H1 (cell line): Measurements from ENCODE around the gene TRAK1. TPM values are rescaled to one million over a fixed set of nuclear protein-coding genes. Genes with fewer than 3 reads are reported as not detected.
A peak's percentile ranks its signal among the peaks of the same experiment; 100 is the strongest.

ENCODE experiments used
- CTCF ChIA-PET: fragments of 300-600 bp; sonication (Branson Sonifier 250); formaldehyde crosslinking; loops from one replicate; lab custom pipeline; 2021; ENCODE audit not compliant: partially characterized antibody; lab: Charles Lee
- POLR2A ChIA-PET: fragments of 300-600 bp; sonication (Branson Sonifier 250); formaldehyde crosslinking; loops from one replicate; lab custom pipeline; 2021; ENCODE audit warnings: inconsistent platforms; ENCODE audit not compliant: partially characterized antibody; lab: Charles Lee
- DNase-seq, 2 experiments: peaks; one replicate each; pipeline versions ENCODE4 v3.0.0 to v3.0.0-alpha.2; 2010 to 2022; ENCODE audit warnings: low spot score in 2 of 2, low read depth in 1 of 2, mixed read lengths in 1 of 2
- FAIRE-seq: peaks from 2 replicates; lab custom pipeline; 2011; peaks lifted over from hg19 to GRCh38; lab: Jason Lieb, UNC
- H2AFZ ChIP-seq: 2 replicates; pipeline ENCODE4 v1.8.1; 2012; ENCODE audit warnings: low read length, inconsistent platforms
- H2AK5ac ChIP-seq: 2 replicates; pipeline ENCODE4 v1.6.1; 2013; ENCODE audit warnings: low read depth, low read length
- H2BK120ac ChIP-seq: replicated peaks from 2 replicates; pipeline ENCODE3; 2013; ENCODE audit warnings: low read depth, low read length, inconsistent platforms
- H2BK12ac ChIP-seq: 2 replicates; pipeline ENCODE4 v1.6.1; 2013; ENCODE audit warnings: low read depth, low read length
- H2BK15ac ChIP-seq: 2 replicates; pipeline ENCODE4 v1.6.1; 2013; ENCODE audit warnings: low read length
- H2BK20ac ChIP-seq: 2 replicates; pipeline ENCODE4 v1.6.1; 2013; ENCODE audit warnings: low read length
- H2BK5ac ChIP-seq: 2 replicates; pipeline ENCODE4 v1.6.1; 2013; ENCODE audit warnings: low read depth, low read length
- H3K14ac ChIP-seq: 2 replicates; pipeline ENCODE4 v1.6.1; 2013; ENCODE audit warnings: inconsistent platforms; ENCODE audit not compliant: insufficient read length
- H3K18ac ChIP-seq: 2 replicates; pipeline ENCODE4 v1.6.1; 2013; ENCODE audit warnings: low read length; ENCODE audit errors: extremely low read depth
- H3K23ac ChIP-seq: 2 replicates; pipeline ENCODE4 v1.6.1; 2013; ENCODE audit warnings: inconsistent platforms; ENCODE audit not compliant: insufficient read length
- H3K23me2 ChIP-seq: 2 replicates; pipeline ENCODE4 v1.6.1; 2013; ENCODE audit warnings: low read depth, low read length
- H3K27ac ChIP-seq: 2 replicates; pipeline ENCODE4 v1.6.1; 2011; ENCODE audit warnings: low read depth, low read length, inconsistent platforms
- H3K27me3 ChIP-seq, 4 experiments: replicated peaks in 1 of 4; 1 replicate in 1 of 4; 2 replicates in 3 of 4; pipeline versions ENCODE4 v1.6.1 to v1.8.1; 2011 to 2013; ENCODE audit warnings: low read length in 3 of 4, mild to moderate bottlenecking in 3 of 4, inconsistent platforms in 2 of 4, mixed read lengths in 2 of 4, moderate library complexity in 1 of 4; ENCODE audit not compliant: control insufficient read depth in 3 of 4, insufficient read depth in 3 of 4; ENCODE audit errors: extremely low read depth in 1 of 4
- H3K36me3 ChIP-seq, 4 experiments: 2 replicates each; pipeline versions ENCODE4 v1.6.1 to v1.8.1; 2011 to 2013; ENCODE audit warnings: mild to moderate bottlenecking in 4 of 4, low read length in 3 of 4, moderate library complexity in 2 of 4, control low read depth in 1 of 4, inconsistent platforms in 1 of 4; ENCODE audit not compliant: insufficient read depth in 4 of 4, control insufficient read depth in 2 of 4
- H3K4ac ChIP-seq: replicated peaks from 2 replicates; pipeline ENCODE3; 2013; ENCODE audit warnings: low read length, low read depth, mixed read lengths, inconsistent platforms; ENCODE audit not compliant: insufficient read length
- H3K4me1 ChIP-seq, 4 experiments: replicated peaks in 1 of 4; 1 replicate in 1 of 4; 2 replicates in 3 of 4; pipeline versions ENCODE4 v1.6.1 to v1.8.1; 2011 to 2013; ENCODE audit warnings: low read length in 3 of 4, inconsistent platforms in 2 of 4, mixed read lengths in 1 of 4; ENCODE audit not compliant: insufficient read depth in 4 of 4, control insufficient read depth in 3 of 4
- H3K4me2 ChIP-seq, 2 experiments: 2 replicates each; pipeline versions ENCODE4 v1.6.1 to v1.8.1; 2011 to 2013; ENCODE audit warnings: low read depth in 2 of 2, low read length in 2 of 2, control low read depth in 1 of 2, inconsistent platforms in 1 of 2, mild to moderate bottlenecking in 1 of 2; ENCODE audit not compliant: insufficient read depth in 1 of 2
- H3K4me3 ChIP-seq, 4 experiments: fragments of 200-600, 300-600 bp in 1 of 4; sonication (generic), shearing (Covaris generic), sonication (Bioruptor Twin) in 1 of 4; 2 replicates each; pipeline versions ENCODE4 v1.5.1 to v1.8.1; 2011 to 2016; ENCODE audit warnings: low read length in 4 of 4, low read depth in 3 of 4, control low read depth in 2 of 4, inconsistent platforms in 2 of 4, mild to moderate bottlenecking in 2 of 4, mixed read lengths in 1 of 4, moderate library complexity in 1 of 4; ENCODE audit not compliant: insufficient read depth in 2 of 4; ENCODE audit errors: extremely low read depth in 1 of 4
- H3K56ac ChIP-seq: replicated peaks from 2 replicates; pipeline ENCODE3; 2013; ENCODE audit warnings: low read depth, mild to moderate bottlenecking, mixed read lengths, low read length, inconsistent platforms; ENCODE audit not compliant: insufficient read length
- H3K79me1 ChIP-seq: 2 replicates; pipeline ENCODE4 v1.6.1; 2013; ENCODE audit warnings: low read depth, low read length, control low read depth
- H3K79me2 ChIP-seq, 2 experiments: 2 replicates each; pipeline versions ENCODE4 v1.6.1 to v1.8.1; 2012 to 2013; ENCODE audit warnings: low read length in 2 of 2, mild to moderate bottlenecking in 2 of 2, inconsistent platforms in 1 of 2; ENCODE audit not compliant: insufficient read depth in 2 of 2, control insufficient read depth in 1 of 2
- H3K9ac ChIP-seq, 4 experiments: replicated peaks in 1 of 4; 1 replicate in 1 of 4; 2 replicates in 3 of 4; pipeline versions ENCODE4 v1.6.1 to v1.8.1; 2011 to 2013; ENCODE audit warnings: low read depth in 3 of 4, low read length in 3 of 4, control low read depth in 2 of 4, mild to moderate bottlenecking in 2 of 4, moderate library complexity in 2 of 4, inconsistent platforms in 1 of 4; ENCODE audit errors: extremely low read depth in 1 of 4
- H3K9me3 ChIP-seq, 2 experiments: 2 replicates each; pipeline versions ENCODE4 v1.6.1 to v1.8.1; 2012 to 2013; ENCODE audit warnings: mild to moderate bottlenecking in 2 of 2, moderate library complexity in 2 of 2, control low read depth in 1 of 2, inconsistent platforms in 1 of 2, low read depth in 1 of 2, low read length in 1 of 2, mixed read lengths in 1 of 2; ENCODE audit not compliant: insufficient read depth in 2 of 2
- H4K20me1 ChIP-seq, 2 experiments: replicated peaks in 1 of 2; 2 replicates each; pipeline versions ENCODE3 to v1.8.1; 2011 to 2013; ENCODE audit warnings: inconsistent platforms in 2 of 2, low read length in 2 of 2, mild to moderate bottlenecking in 1 of 2; ENCODE audit not compliant: insufficient read depth in 2 of 2, control insufficient read depth in 1 of 2
- H4K5ac ChIP-seq: 2 replicates; pipeline ENCODE4 v1.6.1; 2013; ENCODE audit warnings: low read length, low read depth, mixed read lengths, inconsistent platforms; ENCODE audit not compliant: insufficient read length
- H4K8ac ChIP-seq: 2 replicates; pipeline ENCODE4 v1.8.0; 2013; ENCODE audit warnings: mild to moderate bottlenecking, moderate library complexity, low read length, inconsistent platforms; ENCODE audit not compliant: insufficient read depth; ENCODE audit errors: extremely low read depth
- H4K91ac ChIP-seq: replicated peaks from 2 replicates; pipeline ENCODE3; 2013; ENCODE audit warnings: low read length, mixed read lengths, inconsistent platforms; ENCODE audit not compliant: insufficient read length
- ATF2 ChIP-seq: IDR thresholded peaks from 2 replicates; pipeline ENCODE4 v1.6.1; 2012; ENCODE audit warnings: low read length, inconsistent platforms
- JUN ChIP-seq: IDR thresholded peaks from 2 replicates; pipeline ENCODE4 v1.6.1; 2011; ENCODE audit warnings: low read depth, mild to moderate bottlenecking, improper control_type of control experiment, low read length
- KDM1A ChIP-seq: fragments of 200-600, 300-600 bp; sonication (generic); IDR thresholded peaks from 2 replicates; pipeline ENCODE4 v1.7.1; 2016; ENCODE audit warnings: mild to moderate bottlenecking, low read length, borderline replicate concordance
- PHF8 ChIP-seq: fragments of 200-600 bp; sonication (generic); conservative IDR thresholded peaks from 2 replicates; pipeline ENCODE4 v1.7.1; 2012; ENCODE audit warnings: low read depth, mild to moderate bottlenecking, inconsistent platforms, low read length, moderate library complexity
- RBBP5 ChIP-seq: IDR thresholded peaks from 2 replicates; pipeline ENCODE4 v1.7.1; 2012; ENCODE audit warnings: low read depth, mild to moderate bottlenecking, inconsistent platforms, low read length, moderate library complexity, borderline replicate concordance
- SP1 ChIP-seq: IDR thresholded peaks from 2 replicates; pipeline ENCODE4 v1.6.1; 2011; ENCODE audit warnings: low read depth, low read length
- SP4 ChIP-seq: IDR thresholded peaks from 2 replicates; pipeline ENCODE4 v1.6.1; 2012; ENCODE audit warnings: low read length, inconsistent platforms
- YY1 ChIP-seq: IDR thresholded peaks from 2 replicates; pipeline ENCODE4 v1.6.1; 2011; ENCODE audit warnings: low read depth, mild to moderate bottlenecking, low read length
- WGBS, 2 experiments: shearing (Covaris generic) in 1 of 2; methylation state at CpG; one replicate each; pipeline versions ENCODE4 v1.1.6 to v1.1.7; 2013 to 2015; ENCODE audit warnings: low lambda C conversion rate in 2 of 2, mixed read lengths in 2 of 2, inconsistent platforms in 1 of 2, low coverage in 1 of 2, missing lambda C conversion rate in 1 of 2; ENCODE audit not compliant: insufficient replicate concordance in 2 of 2, insufficient coverage in 1 of 2, insufficient read length in 1 of 2; ENCODE audit errors: extremely low coverage in 1 of 2, missing lambda C conversion rate in 1 of 2; 5-methylcytosine and 5-hydroxymethylcytosine counted together
- polyA plus RNA-seq, 7 experiments: library from polyadenylated mRNA; depleted of rRNA in 3 of 7; stranded (reverse) in 5 of 7; unstranded in 2 of 7; fragments of >200 nt in 5 of 7; fragments of 200-250 nt in 2 of 7; gene quantifications; 1 replicate in 5 of 7; 2 replicates in 1 of 7; 4 replicates in 1 of 7; pipeline versions ENCODE4 v1.2.1 to v1.2.3, GENCODE V29; 2011 to 2013; ENCODE audit warnings: missing spikeins in 2 of 7, mixed read lengths in 2 of 7
- total RNA-seq: library from RNA; stranded (reverse); fragmentation: NEBNext Ultra II Directional; extraction: Animal tissue kit (Norgen Biotek cat#: 25700); gene quantifications from 2 replicates; pipeline ENCODE4 v1.2.1, GENCODE V29; 2021

Gene TRAK1
- total and polyA plus RNA-seq, 2 of the 8 experiments (the other 6 are each of a cell fraction or from before 2014, with no cell fraction given) = 21.3 to 32.7 TPM

- H3K79me2 ChIP-seq = no peaks in the 10 kb centered on the region
- no peak for TF ChIP-seq PHF8
- TF ChIP-seq KDM1A = no peak
- TF ChIP-seq RBBP5 = no peak
- no peak for TF ChIP-seq SP1
- no peak for TF ChIP-seq YY1
- TF ChIP-seq SP4 = no peak
- TF ChIP-seq ATF2 = no peak
- TF ChIP-seq JUN = no peak
- TF ChIP-seq, all 59 proteins: peak for 0
- Histone ChIP-seq H3K56ac (no peak overlapping the region), H2AK5ac (no peak overlapping the region), H3K27ac (no peak overlapping the region), H2BK15ac (no peak overlapping the region), H3K9ac (no peak overlapping the region), H4K8ac (no peak overlapping the region), H3K4me2 (0 out of 4 replicates have a peak overlapping the region, but pooled peaks of 1 of the 2 experiments have one; percentile 23), H2AFZ (no peak overlapping the region), H3K23me2 (no peaks in the 10 kb centered on the region), H2BK120ac (no peak overlapping the region), H3K4me1 (no peaks in the 10 kb centered on the region), H3K79me1 (no peaks in the 10 kb centered on the region; the same call in 1 of the 2 replicates), H3K9me3 (no peaks in the 10 kb centered on the region), H2BK20ac (no peak overlapping the region), H4K20me1 (peaks cover 0 to 3% of the 10 kb centered on the region in 2 experiments), H3K14ac (no peak overlapping the region), H3K4ac (no peak overlapping the region), H3K27me3 (no peaks in the 10 kb centered on the region), H4K91ac (no peak overlapping the region), H3K4me3 (no peak overlapping the region), H3K23ac (no peak overlapping the region), H4K5ac (no peak overlapping the region), H2BK5ac (no peak overlapping the region), H3K18ac (no peak overlapping the region), H3K36me3 (no peaks in the 10 kb centered on the region), H2BK12ac (no peak overlapping the region)
- ChIA-PET POLR2A (interaction anchor here (1.0 kb wide), 2 partner anchors 11 to 13 kb away, joined by 4 read pairs; no protein-coding TSS in a partner anchor), CTCF (interaction anchor here (0.8 kb wide), 1 partner anchor 10 kb away, joined by 3 read pairs; no protein-coding TSS in a partner anchor)
- WGBS, 2 experiments = 88% methylated on average over 5 of the region's 5 CpGs; no CpG with 5 or more reads in 1 of the 2 experiments
- FAIRE-seq = no peak
- no peak for DNase-seq
Observed at GRCh38 chr3:42148086-42148848, 57.1 kb downstream of the TRAK1 start.
